GM12892 (cell line): Measurements from ENCODE around the gene EPB41.
"Not testable (repeated sequence)": the region's sequence is repeated elsewhere in the genome, so short reads cannot be mapped to it uniquely, and the experiment has no call there.

Experiments
- DNase-seq: peaks from one replicate; pipeline ENCODE4 v3.0.0; 2011; ENCODE audit not compliant: insufficient read length
- FAIRE-seq: peaks from 2 replicates; lab custom pipeline; 2011; peaks lifted over from hg19 to GRCh38; lab: Jason Lieb, UNC
- POLR2A ChIP-seq: IDR thresholded peaks from 2 replicates; pipeline ENCODE4 v1.6.1; 2011; ENCODE audit warnings: low read depth, low read length, control low read depth
- POLR2AphosphoS5 ChIP-seq: IDR thresholded peaks from 2 replicates; pipeline ENCODE4 v1.6.1; 2011; ENCODE audit warnings: low read depth, low read length, control low read depth
- TAF1 ChIP-seq: IDR thresholded peaks from 2 replicates; pipeline ENCODE4 v1.6.1; 2011; ENCODE audit warnings: low read depth, mild to moderate bottlenecking, control low read depth, low read length, borderline replicate concordance

EPB41 gene

DNA sequence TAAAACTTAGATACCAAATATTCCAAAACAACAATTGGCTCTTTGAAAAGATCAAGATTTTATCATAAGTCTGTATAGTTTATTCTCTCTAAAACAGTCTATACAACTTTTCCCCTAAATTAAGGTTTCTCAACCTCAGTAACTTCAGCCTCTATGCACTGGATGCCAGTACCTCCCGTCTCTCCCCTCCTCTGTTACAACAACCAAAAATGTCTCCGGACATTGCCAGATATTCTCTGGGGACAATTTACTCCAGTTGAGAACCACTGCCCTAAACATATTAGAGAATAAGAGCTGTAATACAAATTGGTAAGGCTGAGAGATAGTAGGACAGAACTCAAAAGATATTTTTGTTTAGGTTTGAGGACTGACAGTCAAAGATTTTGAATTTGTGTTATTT lies 137.7 kb downstream of the EPB41 start:
- FAIRE-seq (no peak), DNase-seq (no peak)
- TF ChIP-seq POLR2AphosphoS5 (no peak), POLR2A (no peak), TAF1 (no peak)

DNA sequence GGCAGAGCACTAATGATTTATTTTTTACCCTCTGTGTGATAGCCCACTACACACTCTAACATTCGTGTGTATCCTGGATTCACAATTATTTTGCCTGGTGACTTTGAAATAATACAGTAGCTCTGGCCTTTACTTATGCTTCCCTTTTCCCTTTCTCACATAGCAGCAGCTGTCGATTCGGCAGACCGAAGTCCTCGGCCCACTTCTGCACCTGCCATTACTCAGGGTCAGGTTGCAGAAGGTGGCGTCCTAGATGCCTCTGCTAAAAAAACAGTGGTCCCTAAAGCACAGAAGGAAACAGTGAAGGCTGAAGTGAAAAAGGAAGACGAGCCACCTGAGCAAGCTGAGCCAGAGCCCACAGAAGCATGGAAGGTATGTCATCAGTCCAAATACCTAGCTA lies 138.6 kb downstream of the EPB41 start:
- TF ChIP-seq POLR2AphosphoS5 (no peak), POLR2A (no peak), TAF1 (no peak)
- FAIRE-seq (no peak), DNase-seq (no peak)

DNA sequence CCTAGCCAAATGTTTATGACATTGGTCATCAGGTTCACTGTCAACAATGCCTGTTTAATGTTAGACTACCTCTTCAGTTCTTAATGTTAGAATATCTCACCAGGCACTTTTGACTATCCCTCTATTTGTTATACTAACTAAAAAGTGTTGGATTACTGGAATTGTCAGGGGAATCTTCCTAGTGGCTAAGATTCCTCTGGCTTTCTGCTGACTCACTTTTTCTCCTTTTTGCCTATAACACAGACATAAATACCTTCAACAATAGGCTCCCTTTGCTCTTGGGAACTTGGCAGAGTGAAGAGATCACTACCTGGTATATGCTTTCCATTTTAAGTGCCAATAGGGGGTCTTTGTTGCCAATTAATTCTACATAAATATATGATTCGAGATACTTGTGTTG lies 140.8 kb downstream of the EPB41 start:
- FAIRE-seq (no peak), DNase-seq (no peak)
- TF ChIP-seq TAF1 (no peak), POLR2A (no peak), POLR2AphosphoS5 (no peak)

DNA sequence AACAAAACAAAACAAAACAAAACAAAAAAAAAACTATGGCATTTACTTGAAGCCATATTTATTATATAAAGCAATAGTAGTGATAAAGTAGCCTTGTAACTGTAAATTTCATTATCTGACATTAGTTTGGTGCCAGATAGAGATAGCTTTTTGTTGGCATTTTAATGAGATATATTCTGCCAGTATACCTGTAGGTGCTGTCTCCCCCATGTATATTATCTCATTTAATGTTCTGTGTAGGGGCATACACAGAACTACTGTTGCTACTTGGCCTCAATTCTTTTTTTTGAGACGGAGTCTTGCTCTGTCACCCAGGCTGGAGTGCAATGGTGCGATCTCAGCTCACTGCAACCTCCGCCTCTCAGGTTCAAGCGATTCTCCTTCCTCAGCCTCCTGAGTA lies 141.9 kb downstream of the EPB41 start:
- TF ChIP-seq TAF1 (no peak), POLR2AphosphoS5 (no peak), POLR2A (no peak)
- FAIRE-seq (no peak), DNase-seq (no peak)

DNA sequence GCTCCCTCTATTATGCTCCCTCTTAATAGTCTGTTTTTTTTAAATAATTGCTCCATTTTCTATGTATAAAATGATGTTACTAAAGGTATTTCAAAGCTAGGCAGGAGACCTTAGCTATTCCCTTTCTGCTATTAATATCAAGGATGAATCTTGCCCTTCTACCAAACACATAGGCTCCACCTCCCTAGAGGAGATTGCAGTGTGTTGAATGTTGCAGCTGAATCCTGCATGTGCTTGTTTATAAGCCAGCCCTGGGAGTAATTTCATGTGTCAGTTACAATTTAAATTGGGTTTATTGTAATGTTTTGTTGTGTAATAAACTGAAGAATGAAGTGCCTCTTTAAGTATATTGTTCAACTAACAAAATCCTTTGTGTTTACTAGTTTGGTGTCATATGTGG lies 143.3 kb downstream of the EPB41 start:
- FAIRE-seq (no peak), DNase-seq (no peak)
- TF ChIP-seq TAF1 (no peak), POLR2AphosphoS5 (no peak), POLR2A (no peak)

DNA sequence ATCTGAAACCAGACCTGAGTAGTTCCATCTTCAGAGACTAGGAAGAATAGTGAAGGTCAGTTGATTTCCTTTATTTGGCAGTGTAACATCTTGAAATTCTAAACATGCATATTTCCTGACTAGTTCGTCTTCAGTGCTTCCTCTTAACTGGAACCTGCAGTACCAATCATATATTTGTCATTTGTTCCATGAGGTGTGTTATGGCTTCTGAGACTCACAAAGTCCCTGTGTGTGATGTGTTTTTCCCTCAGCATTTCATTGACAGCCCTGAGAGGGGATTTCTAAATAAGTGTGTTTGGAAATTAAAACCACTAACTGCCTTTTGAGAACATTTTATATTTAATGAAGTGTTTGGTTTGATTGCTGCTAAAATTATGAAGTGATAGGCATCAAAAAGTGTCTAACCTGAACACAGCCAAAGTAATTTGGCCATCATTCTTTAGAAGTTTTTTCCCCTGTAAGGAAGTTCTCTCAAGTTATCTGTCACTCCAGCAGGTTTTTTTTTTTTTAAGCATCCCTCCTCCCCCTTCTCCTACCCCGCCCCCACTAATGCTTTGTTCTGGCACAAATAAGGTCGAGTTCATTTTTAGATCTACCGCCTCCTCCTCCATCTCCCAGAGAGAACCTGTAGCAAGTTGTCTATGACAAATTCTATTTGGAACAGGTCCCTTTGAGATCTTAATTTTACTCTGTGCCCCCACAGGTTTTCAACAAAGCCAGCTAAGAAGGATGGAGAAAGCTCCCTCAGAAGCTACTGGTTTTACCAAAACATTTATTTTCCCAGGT lies 148.0 kb downstream of the EPB41 start:
- TF ChIP-seq TAF1 = no peak
- FAIRE-seq = no peak

DNA sequence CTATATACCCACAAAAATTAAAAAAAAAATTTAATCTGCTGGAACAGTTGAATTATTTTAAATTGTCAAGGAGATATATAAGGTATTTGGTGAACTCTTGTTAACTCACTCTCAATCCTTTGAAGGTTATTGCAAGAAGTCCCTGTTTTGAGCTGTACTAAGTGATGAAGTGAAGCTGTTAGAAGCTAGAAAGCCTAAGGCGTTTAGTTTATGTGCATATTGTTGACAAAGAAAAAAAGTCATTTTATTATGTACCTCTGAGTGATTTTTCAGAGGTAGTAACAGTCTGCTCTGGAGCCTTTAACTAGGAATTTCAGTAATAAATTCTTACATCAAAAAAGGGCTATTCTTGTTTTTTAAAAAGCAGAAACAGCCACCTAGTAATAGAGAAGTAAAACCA lies 149.7 kb downstream of the EPB41 start:
- DNase-seq (no peak), FAIRE-seq (no peak)
- TF ChIP-seq POLR2A = no peak
- no peak for TF ChIP-seq POLR2AphosphoS5
- no peak for TF ChIP-seq TAF1

More for the DNA sequence above, 148.0 kb downstream of the EPB41 start:
- DNase-seq = no peak

DNA sequence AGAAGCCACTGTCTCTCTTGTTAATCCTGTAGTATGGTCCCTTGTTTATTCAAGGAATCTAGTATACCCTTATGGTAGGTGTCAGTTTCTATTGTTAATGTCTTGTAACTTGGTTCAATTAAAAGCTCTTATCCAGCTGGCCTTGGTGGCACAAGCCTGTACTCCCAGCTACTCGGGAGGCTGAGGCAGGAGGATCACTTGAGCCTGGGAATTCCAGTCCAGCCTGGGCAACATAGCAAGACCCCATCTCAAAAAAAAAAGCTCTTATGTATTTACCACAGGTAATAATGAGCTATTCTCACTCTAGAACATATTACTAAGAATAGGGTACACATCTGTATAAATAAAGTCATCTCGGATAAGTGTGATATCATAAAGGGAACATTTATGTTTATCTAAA lies 162.8 kb downstream of the EPB41 start:
- TF ChIP-seq TAF1 = no peak
- TF ChIP-seq POLR2A = no peak
- TF ChIP-seq POLR2AphosphoS5 = no peak
- no peak for DNase-seq
- FAIRE-seq = no peak

DNA sequence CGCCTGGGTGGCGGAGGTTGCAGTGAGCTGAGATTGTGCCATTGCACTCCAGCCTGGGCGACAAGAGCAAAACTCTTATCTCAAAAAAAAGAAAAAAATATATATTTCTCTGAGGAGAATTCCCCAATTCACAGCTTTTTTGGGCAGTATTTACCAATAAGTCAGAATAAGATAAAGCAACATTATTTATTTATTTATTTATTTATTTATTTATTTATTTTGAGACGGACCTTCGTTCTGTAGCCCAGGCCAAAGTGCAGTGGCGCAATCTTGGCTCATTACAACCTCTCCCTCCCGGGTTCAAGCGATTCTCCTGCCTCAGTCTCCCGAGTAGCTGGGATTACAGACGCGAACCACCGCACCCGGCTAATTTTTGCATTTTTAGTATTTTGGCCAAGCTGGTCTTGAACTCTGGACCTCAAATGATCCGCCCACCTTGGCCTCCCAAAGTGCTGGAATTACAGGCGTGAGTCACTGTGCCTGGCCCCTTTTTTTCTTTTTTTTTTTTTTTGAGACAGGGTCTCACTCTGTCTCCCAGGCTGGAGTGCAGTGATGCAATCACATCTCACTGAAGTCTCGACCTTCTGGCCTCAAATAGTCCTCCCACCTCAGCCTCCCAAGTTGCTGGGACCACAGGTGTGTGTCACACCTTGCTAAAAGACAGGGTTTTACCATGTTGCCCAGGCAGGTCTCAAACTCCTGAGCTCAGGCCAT lies 165.7 kb downstream of the EPB41 start:
- not testable (repeated sequence) for DNase-seq, FAIRE-seq

DNA sequence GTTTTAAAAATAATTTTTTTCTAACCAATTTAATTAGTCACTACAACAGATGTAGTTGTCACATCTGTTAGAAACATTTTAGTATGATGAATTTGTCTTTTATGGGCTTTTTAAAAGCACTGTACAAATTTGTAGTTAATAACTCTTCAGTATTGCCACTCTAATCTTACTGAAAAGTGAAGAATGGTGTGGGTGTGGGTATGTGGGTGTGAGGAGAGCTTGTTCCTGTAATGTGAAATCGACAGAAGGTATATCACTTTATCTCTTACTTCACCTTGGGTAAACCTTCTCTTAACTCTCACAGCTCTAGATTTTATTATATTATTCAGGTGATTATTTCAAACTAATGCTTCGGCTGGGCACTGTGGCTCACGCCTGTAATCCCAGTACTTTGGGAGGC lies 166.8 kb downstream of the EPB41 start:
- DNase-seq (no peak), FAIRE-seq (no peak)
- TF ChIP-seq POLR2AphosphoS5 (no peak), POLR2A (no peak), TAF1 (no peak)

DNA sequence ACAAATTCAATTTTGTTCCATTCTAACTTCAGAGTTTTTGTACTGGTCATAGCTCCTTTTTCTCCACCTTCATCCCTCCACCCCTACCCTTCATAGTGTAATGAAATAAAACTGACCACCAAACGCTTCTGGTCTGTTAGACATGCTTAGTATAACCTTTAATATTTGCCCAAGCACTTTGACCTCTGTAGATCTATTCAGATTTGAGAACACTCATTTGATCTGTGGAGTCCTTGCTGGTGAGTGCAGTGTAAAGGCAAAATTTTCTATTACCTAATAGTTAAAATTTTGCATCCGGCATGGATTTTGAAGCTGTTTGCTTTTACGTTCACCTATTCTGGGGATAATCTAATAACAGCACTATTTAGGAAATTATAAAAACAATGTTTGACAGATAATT lies 168.2 kb downstream of the EPB41 start:
- no peak for DNase-seq
- TF ChIP-seq POLR2AphosphoS5 (no peak), POLR2A (no peak), TAF1 (no peak)
- no peak for FAIRE-seq
